Measurements from ENCODE around the gene QPRT.
"Not testable (repeated sequence)": the region's sequence is repeated elsewhere in the genome, so short reads cannot be mapped to it uniquely, and the experiment has no call there.

The QPRT gene

GRCh38 chr16:29745853-29746345, 66.9 kb downstream of the QPRT start, which contains the start of gene C16orf54:
Gene C16orf54, minus strand, starts transcription at chr16:29745990. Its CDS starts 1,039 bp downstream, at chr16:29744951.
- H3K36me3 ChIP-seq (ENCODE audit: low read depth): no peaks in the 10 kb centered on the region
- H3K27ac ChIP-seq (ENCODE audit: poor library complexity, severe bottlenecking): no peak within 1 kb of the TSS
- no peaks in the 10 kb centered on the region for H3K27me3 ChIP-seq (ENCODE audit: insufficient read depth, poor library complexity, severe bottlenecking)
- no peak for ATAC-seq (ENCODE audit: low read depth)
- no peak for DNase-seq (ENCODE audit: low spot score)
- H3K4me1 ChIP-seq (ENCODE audit: insufficient read depth, poor library complexity, severe bottlenecking): no peaks in the 10 kb centered on the region
- H3K9me3 ChIP-seq (ENCODE audit: severe bottlenecking): no peaks in the 10 kb centered on the region
- H3K4me3 ChIP-seq (ENCODE audit: severe bottlenecking): no peak within 1 kb of the TSS
- TF ChIP-seq CTCF (IDR thresholded peaks at IDR 0.05; ENCODE audit: poor library complexity, severe bottlenecking): no peak

GRCh38 chr16:29746518-29746917, 67.5 kb downstream of the QPRT start:
- not testable (repeated sequence) for H3K9me3 ChIP-seq (ENCODE audit: severe bottlenecking); DNase-seq (ENCODE audit: low spot score); H3K27ac ChIP-seq (ENCODE audit: poor library complexity, severe bottlenecking); H3K4me1 ChIP-seq (ENCODE audit: insufficient read depth, poor library complexity, severe bottlenecking); H3K36me3 ChIP-seq (ENCODE audit: low read depth); H3K4me3 ChIP-seq (ENCODE audit: severe bottlenecking); H3K27me3 ChIP-seq (ENCODE audit: insufficient read depth, poor library complexity, severe bottlenecking); ATAC-seq (ENCODE audit: low read depth)

Data from RWPE2 (cell line).